IMR-90 (cell line): ENCODE results near the gene GABPB1. TPM values are rescaled to one million over a fixed set of nuclear protein-coding genes. Genes with fewer than 3 reads are reported as not detected.

Experiments used
- ATAC-seq: fragments of 200-7000 bp; cut with Tn5 transposase; 2 replicates; pipeline ENCODE4 v1.9.1; 2020; ENCODE audit warnings: low read depth, mild to moderate bottlenecking, moderate library complexity
- BruUV-seq: library from RNA; stranded (reverse); fragments of 400-500 nt; replicated peaks from 2 replicates; lab custom pipeline; 2021; lab: Mats Ljungman, UMichigan
- CTCF ChIA-PET: fragments of 300-600 bp; formaldehyde crosslinking; extraction: SDS; loops from one replicate; lab custom pipeline; 2021; ENCODE audit warnings: antibody characterized with exemption; lab: Yijun Ruan, JAX
- POLR2A ChIA-PET: fragments of 300-600 bp; sonication (Branson Sonifier 250); formaldehyde crosslinking; loops from one replicate; lab custom pipeline; 2022; ENCODE audit warnings: antibody characterized with exemption; ENCODE audit not compliant: unreplicated experiment; lab: Charles Lee
- DNase-seq: peaks from one replicate; pipeline ENCODE4 v3.0.0; 2013
- H2AFZ ChIP-seq: replicated peaks from 2 replicates; pipeline ENCODE3; 2013; ENCODE audit warnings: low read length, mild to moderate bottlenecking; ENCODE audit not compliant: poor library complexity
- H2AK5ac ChIP-seq: 2 replicates; pipeline ENCODE4 v1.6.1; 2013; ENCODE audit warnings: low read depth, low read length, inconsistent platforms
- H2AK9ac ChIP-seq: replicated peaks from 2 replicates; pipeline ENCODE3; 2013; ENCODE audit warnings: mild to moderate bottlenecking, low read depth, low read length, moderate library complexity; ENCODE audit not compliant: poor library complexity
- H2BK120ac ChIP-seq: 2 replicates; pipeline ENCODE4 v1.6.1; 2013; ENCODE audit warnings: low read depth, low read length, inconsistent platforms
- H2BK15ac ChIP-seq: 3 replicates; pipeline ENCODE4 v1.6.1; 2013; ENCODE audit warnings: low read depth, low read length, inconsistent platforms
- H2BK20ac ChIP-seq: 2 replicates; pipeline ENCODE4 v1.6.1; 2013; ENCODE audit warnings: low read depth, mild to moderate bottlenecking, inconsistent platforms, low read length, moderate library complexity
- H2BK5ac ChIP-seq: 2 replicates; pipeline ENCODE4 v1.6.1; 2013; ENCODE audit warnings: mild to moderate bottlenecking, low read depth, low read length, inconsistent platforms; ENCODE audit not compliant: poor library complexity, severe bottlenecking
- H3K14ac ChIP-seq: replicated peaks from 2 replicates; pipeline ENCODE4 v1.6.1; 2013; ENCODE audit warnings: low read depth, low read length, inconsistent platforms
- H3K18ac ChIP-seq: 2 replicates; pipeline ENCODE4 v1.6.1; 2013; ENCODE audit warnings: low read depth, low read length, control low read depth
- H3K23ac ChIP-seq: 2 replicates; pipeline ENCODE4 v1.6.1; 2013; ENCODE audit warnings: low read depth, low read length, inconsistent platforms
- H3K27ac ChIP-seq: 2 replicates; pipeline ENCODE4 v1.5.1; 2013; ENCODE audit warnings: mild to moderate bottlenecking, control low read depth, low read length; ENCODE audit not compliant: insufficient read depth
- H3K27me3 ChIP-seq: 2 replicates; pipeline ENCODE4 v1.6.1; 2013; ENCODE audit warnings: low read length; ENCODE audit not compliant: control insufficient read depth, insufficient read depth
- H3K36me3 ChIP-seq: 2 replicates; pipeline ENCODE4 v1.6.1; 2013; ENCODE audit warnings: low read length, mixed read lengths; ENCODE audit not compliant: control insufficient read depth, insufficient read depth
- H3K4ac ChIP-seq: 2 replicates; pipeline ENCODE4 v1.6.1; 2013; ENCODE audit warnings: low read depth, low read length, inconsistent platforms
- H3K4me1 ChIP-seq: 2 replicates; pipeline ENCODE4 v1.6.1; 2013; ENCODE audit warnings: low read length, mixed read lengths; ENCODE audit not compliant: control insufficient read depth, insufficient read depth
- H3K4me2 ChIP-seq: 2 replicates; pipeline ENCODE4 v1.6.1; 2013; ENCODE audit warnings: low read depth, mild to moderate bottlenecking, control low read depth, low read length, moderate library complexity
- H3K4me3 ChIP-seq: 2 replicates; pipeline ENCODE4 v1.5.1; 2013; ENCODE audit warnings: low read depth, mild to moderate bottlenecking, control low read depth, low read length, moderate library complexity; ENCODE audit not compliant: insufficient read depth
- H3K56ac ChIP-seq: 2 replicates; pipeline ENCODE4 v1.6.1; 2013; ENCODE audit warnings: low read length, inconsistent platforms; ENCODE audit not compliant: insufficient read depth; ENCODE audit errors: extremely low read depth
- H3K79me1 ChIP-seq, 2 experiments: 2 replicates each; pipeline ENCODE4 v1.6.1; 2013; ENCODE audit warnings: low read length in 2 of 2, inconsistent platforms in 1 of 2, low read depth in 1 of 2
- H3K9ac ChIP-seq: 2 replicates; pipeline ENCODE4 v1.6.1; 2013; ENCODE audit warnings: low read depth, low read length, control low read depth
- H3K9me1 ChIP-seq: 2 replicates; pipeline ENCODE4 v1.6.1; 2013; ENCODE audit warnings: low read length, inconsistent platforms; ENCODE audit not compliant: insufficient read depth
- H3K9me3 ChIP-seq: 2 replicates; pipeline ENCODE4 v1.6.1; 2013; ENCODE audit warnings: low read length; ENCODE audit not compliant: control insufficient read depth, insufficient read depth
- H4K20me1 ChIP-seq: 2 replicates; pipeline ENCODE4 v1.6.1; 2013; ENCODE audit warnings: low read length, inconsistent platforms; ENCODE audit not compliant: insufficient read depth
- H4K5ac ChIP-seq: 2 replicates; pipeline ENCODE4 v1.6.1; 2013; ENCODE audit warnings: mild to moderate bottlenecking, low read depth, low read length, control low read depth
- H4K8ac ChIP-seq, 2 experiments: 2 replicates each; pipeline ENCODE4 v1.6.1; 2013; ENCODE audit warnings: low read depth in 2 of 2, low read length in 2 of 2, control low read depth in 1 of 2, inconsistent platforms in 1 of 2
- H4K91ac ChIP-seq: 2 replicates; pipeline ENCODE4 v1.6.1; 2013; ENCODE audit warnings: low read depth, low read length, inconsistent platforms; ENCODE audit not compliant: insufficient read depth
- MAFK ChIP-seq: IDR thresholded peaks from 2 replicates; pipeline ENCODE4 v1.6.1; 2012; ENCODE audit warnings: low read depth, low read length, improper control_type of control experiment
- RCOR1 ChIP-seq: IDR thresholded peaks from 2 replicates; pipeline ENCODE4 v1.6.1; 2012; ENCODE audit warnings: mild to moderate bottlenecking, low read length, improper control_type of control experiment; ENCODE audit not compliant: insufficient replicate concordance
- RFX5 ChIP-seq: IDR thresholded peaks from 2 replicates; pipeline ENCODE4 v1.8.0; 2012; ENCODE audit warnings: low read depth, mild to moderate bottlenecking, low read length, moderate library complexity
- dilution Hi-C: fragments of 300-500 bp; cut with HindIII; formaldehyde crosslinking; loops from one replicate; pipeline ENCODE4 v1.14.3; 2018; ENCODE audit warnings: low sequenced_read_pairs; ENCODE audit not compliant: unreplicated experiment
- in situ Hi-C: fragments of 300-500 bp; cut with MboI; formaldehyde crosslinking; loops from 3 replicates; pipeline ENCODE4 v1.14.3; 2019; ENCODE audit warnings: low sequenced_read_pairs, inconsistent platforms, mixed read lengths
- intact Hi-C: fragments of 100-400 bp; cut with micrococcal nuclease; formaldehyde crosslinking; loops from 2 replicates; pipeline ENCODE4 v1.10.0; 2022
- polyA plus RNA-seq, 3 experiments: library from polyadenylated mRNA; depleted of rRNA; stranded (reverse); fragments of >200 nt; gene quantifications; 2 replicates each; pipeline ENCODE4 v1.2.3, GENCODE V29; 2012; ENCODE audit warnings: low replicate concordance in 1 of 3
- total RNA-seq: library from RNA; depleted of rRNA; stranded (reverse); fragments of >200 nt; gene quantifications from 2 replicates; pipeline ENCODE4 v1.2.3, GENCODE V29; 2012

Gene GABPB1
- total and polyA plus RNA-seq, 2 of the 4 experiments (the other 2 are of a cell fraction): 26.3 to 89.3 TPM

DNA sequence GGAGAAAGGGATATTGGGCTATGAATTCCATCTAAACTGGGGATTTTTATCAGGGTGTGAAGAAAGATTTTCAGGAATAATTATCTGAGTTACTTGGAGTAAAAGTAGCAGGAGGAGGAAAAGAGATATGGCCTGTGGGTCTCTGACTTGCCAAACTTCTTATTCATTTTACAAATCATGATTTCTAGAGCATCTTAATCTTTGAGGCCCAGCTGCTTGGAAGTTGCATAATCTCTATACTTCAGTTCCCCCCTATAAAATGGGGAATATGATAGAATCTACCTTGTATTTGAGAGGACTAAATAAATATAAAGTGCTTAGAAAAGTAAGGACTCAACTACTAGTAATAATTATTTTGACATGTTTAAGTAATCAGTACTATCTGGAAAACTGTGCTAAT lies 11.0 kb upstream of the GABPB1 start:
- in situ Hi-C loops: no loop called here
- Histone ChIP-seq H3K79me1 (peaks cover 7 to 10% of the 10 kb centered on the region in 2 experiments; a peak in 2 of 4 replicates), H3K4me1 (no peaks in the 10 kb centered on the region), H3K18ac (no peak overlapping the region), H3K14ac (no peak overlapping the region), H3K4ac (no peak overlapping the region), H3K56ac (no peak overlapping the region), H3K27ac (no peak overlapping the region), H2BK15ac (no peak overlapping the region), H3K9me3 (no peaks in the 10 kb centered on the region), H3K36me3 (peaks cover 6% of the 10 kb centered on the region), H2BK5ac (no peak overlapping the region), H3K23ac (no peak overlapping the region), H3K9me1 (no peaks in the 10 kb centered on the region; the same call in 1 of the 2 replicates), H2AK9ac (no peak overlapping the region), H3K9ac (no peak overlapping the region), H2AK5ac (no peak overlapping the region), H3K4me3 (no peak overlapping the region), H2AFZ (no peak overlapping the region), H4K91ac (no peak overlapping the region), H2BK120ac (no peak overlapping the region), H4K8ac (no peak overlapping the region), H4K5ac (no peak overlapping the region), H3K4me2 (no peak overlapping the region), H4K20me1 (no peaks in the 10 kb centered on the region), H2BK20ac (no peak overlapping the region), H3K27me3 (no peaks in the 10 kb centered on the region)
- no peak for ATAC-seq
- TF ChIP-seq MAFK (no peak), RCOR1 (no peak), RFX5 (no peak)
- CTCF ChIA-PET: no interaction called here
- no TSS peak for BruUV-seq
- DNase-seq: no peak
- intact Hi-C loops: no loop called here
- dilution Hi-C loops: no loop called here
- POLR2A ChIA-PET: no interaction called here
